ENCODE results near the gene FYCO1. TPM values are rescaled to one million over a fixed set of nuclear protein-coding genes. Genes with fewer than 3 reads are reported as not detected.

The FYCO1 gene
- total and polyA plus RNA-seq, 2 experiments from 2014 or later = 7.5 to 23.0 TPM

DNA sequence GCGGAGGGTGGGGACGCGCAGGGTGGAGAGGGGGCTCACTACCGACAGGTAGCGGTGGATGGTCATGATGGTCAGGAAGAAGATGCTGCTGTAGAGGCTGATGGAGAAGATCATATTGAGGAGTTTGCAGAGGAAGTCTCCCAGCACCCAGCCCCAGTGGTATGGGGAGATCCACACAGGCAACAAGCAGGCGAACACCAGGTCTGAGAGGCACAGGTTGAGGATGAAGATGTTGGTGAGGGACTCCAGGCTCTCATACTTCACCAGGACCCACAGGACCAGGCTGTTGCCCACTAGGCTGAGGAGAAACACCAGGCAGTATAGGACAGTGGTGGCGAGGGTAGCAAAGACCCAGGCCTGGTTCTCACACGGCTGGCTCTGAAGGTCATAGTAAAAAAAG, 25.9 kb upstream of the FYCO1 start:
- Histone ChIP-seq H3K27me3 (no peaks in the 10 kb centered on the region), H3K27ac (no peak overlapping the region), H2AFZ (no peak overlapping the region), H3K9me3 (ENCODE audit: low read depth) (no peaks in the 10 kb centered on the region), H3K9me2 (replicated peaks; ENCODE audit: insufficient read depth) (no peaks in the 10 kb centered on the region), H3K36me3 (replicated peaks; ENCODE audit: insufficient read depth, low read depth) (no peaks in the 10 kb centered on the region), H4K20me1 (ENCODE audit: insufficient read depth, poor library complexity, severe bottlenecking) (no peaks in the 10 kb centered on the region), H3K4me1 (ENCODE audit: insufficient read depth) (no peaks in the 10 kb centered on the region), H3K4me2 (no peak overlapping the region), H3K4me3 (no peak overlapping the region), H3K79me2 (no peaks in the 10 kb centered on the region)
- DNase-seq (ENCODE audit: low spot score) = no peak
- TF ChIP-seq EZH2 (IDR thresholded peaks at IDR 0.05; ENCODE audit: borderline replicate concordance) (no peak), CTCF (IDR thresholded peaks at IDR 0.05; ENCODE audit: poor library complexity) (no peak), EZH2phosphoT487 (IDR thresholded peaks at IDR 0.05; ENCODE audit: low read depth, severe bottlenecking, unreplicated experiment) (no peak)
- 96% methylated on average over 8 of the region's 8 CpGs for WGBS (ENCODE audit: low lambda C conversion rate, missing lambda C conversion rate)

DNA sequence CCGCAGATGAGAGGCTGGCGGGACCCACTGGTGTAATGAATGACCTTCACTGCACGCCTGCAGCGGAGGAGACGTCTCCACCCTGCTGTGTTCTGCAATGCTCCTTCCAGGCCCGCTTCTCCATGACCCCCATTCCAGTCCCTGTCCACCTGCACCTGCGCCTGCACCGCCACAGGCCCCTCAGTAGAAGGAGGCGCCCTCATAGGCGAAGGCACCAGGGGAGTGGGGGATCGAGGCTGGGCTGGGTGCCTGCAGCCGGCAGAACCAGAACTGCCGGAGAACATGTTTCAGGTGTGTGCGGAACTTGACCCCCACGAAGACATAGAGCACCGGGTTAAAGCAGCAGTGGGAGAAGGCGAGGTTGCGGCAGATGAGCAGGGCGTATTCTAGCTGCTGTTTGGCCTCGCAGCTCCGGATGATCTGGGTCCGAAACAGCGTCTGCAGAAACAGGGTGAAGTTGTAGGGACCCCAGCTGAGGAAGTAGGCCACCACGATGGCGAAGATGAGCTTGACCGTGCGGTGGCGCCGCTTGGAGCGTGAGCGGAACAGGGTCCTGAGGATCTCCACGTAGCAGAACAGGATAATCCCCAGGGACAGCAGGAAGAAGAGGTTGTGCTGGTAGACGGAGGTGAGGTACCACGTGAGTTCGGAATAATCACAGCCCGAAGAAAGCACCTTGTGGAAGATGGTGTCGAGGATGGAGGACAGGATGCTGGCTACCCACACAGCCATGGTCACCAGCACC, 25.3 kb upstream of the FYCO1 start:
- DNase-seq (ENCODE audit: low spot score) = no peak
- no peaks in the 10 kb centered on the region for H3K9me2 ChIP-seq (replicated peaks; ENCODE audit: insufficient read depth)
- H3K4me1 ChIP-seq (ENCODE audit: insufficient read depth) = no peaks in the 10 kb centered on the region
- H3K4me2 ChIP-seq = no peak overlapping the region
- 97% methylated on average over 37 of the region's 37 CpGs for WGBS (ENCODE audit: low lambda C conversion rate, missing lambda C conversion rate)
- no peak overlapping the region for H3K27ac ChIP-seq
- no peaks in the 10 kb centered on the region for H3K79me2 ChIP-seq
- H4K20me1 ChIP-seq (ENCODE audit: insufficient read depth, poor library complexity, severe bottlenecking) = no peaks in the 10 kb centered on the region
- H3K4me3 ChIP-seq = no peak overlapping the region
- no peak overlapping the region for H2AFZ ChIP-seq
- no peaks in the 10 kb centered on the region for H3K27me3 ChIP-seq
- no peak for TF ChIP-seq CTCF (IDR thresholded peaks at IDR 0.05; ENCODE audit: poor library complexity)
- no peak for TF ChIP-seq EZH2 (IDR thresholded peaks at IDR 0.05; ENCODE audit: borderline replicate concordance)
- TF ChIP-seq EZH2phosphoT487 (IDR thresholded peaks at IDR 0.05; ENCODE audit: low read depth, severe bottlenecking, unreplicated experiment) = no peak
- no peaks in the 10 kb centered on the region for H3K36me3 ChIP-seq (replicated peaks; ENCODE audit: insufficient read depth, low read depth)
- no peaks in the 10 kb centered on the region for H3K9me3 ChIP-seq (ENCODE audit: low read depth)

DNA sequence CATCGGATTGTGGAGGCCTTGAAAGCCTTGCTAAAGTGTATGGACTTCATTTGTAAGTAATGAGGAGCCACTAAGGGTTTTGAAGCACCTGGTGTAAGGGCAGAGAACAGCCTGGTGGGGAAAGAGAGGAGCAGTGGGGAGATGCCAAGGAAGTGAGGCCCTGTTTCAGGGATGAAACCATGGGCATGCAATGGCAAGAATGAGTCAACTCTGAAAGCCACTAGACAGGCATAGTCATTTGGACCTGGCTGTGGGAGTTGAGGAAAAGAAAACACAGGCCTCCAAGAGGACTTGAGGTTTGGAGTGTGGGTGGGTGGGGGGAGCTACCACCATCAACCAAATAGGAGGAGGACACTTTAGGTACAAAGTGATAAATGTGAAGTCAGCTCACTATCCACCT, 24.1 kb upstream of the FYCO1 start:
- H4K20me1 ChIP-seq (ENCODE audit: insufficient read depth, poor library complexity, severe bottlenecking) = no peaks in the 10 kb centered on the region
- no peaks in the 10 kb centered on the region for H3K27me3 ChIP-seq
- H3K36me3 ChIP-seq (replicated peaks; ENCODE audit: insufficient read depth, low read depth) = no peaks in the 10 kb centered on the region
- no peak overlapping the region for H3K4me3 ChIP-seq
- H3K4me2 ChIP-seq = no peak overlapping the region
- no peaks in the 10 kb centered on the region for H3K79me2 ChIP-seq
- TF ChIP-seq CTCF (IDR thresholded peaks at IDR 0.05; ENCODE audit: poor library complexity) = no peak
- no peak for TF ChIP-seq EZH2 (IDR thresholded peaks at IDR 0.05; ENCODE audit: borderline replicate concordance)
- no peak for TF ChIP-seq EZH2phosphoT487 (IDR thresholded peaks at IDR 0.05; ENCODE audit: low read depth, severe bottlenecking, unreplicated experiment)
- WGBS (ENCODE audit: low lambda C conversion rate, missing lambda C conversion rate) = 100% methylated on average over 1 of the region's 1 CpG
- H3K9me2 ChIP-seq (replicated peaks; ENCODE audit: insufficient read depth) = no peaks in the 10 kb centered on the region
- H3K9me3 ChIP-seq (ENCODE audit: low read depth) = no peaks in the 10 kb centered on the region
- no peaks in the 10 kb centered on the region for H3K4me1 ChIP-seq (ENCODE audit: insufficient read depth)
- DNase-seq (ENCODE audit: low spot score) = no peak
- H3K27ac ChIP-seq = no peak overlapping the region
- H2AFZ ChIP-seq = no peak overlapping the region

Data from hepatocyte (in vitro differentiated cells).